Stimulated activated CD4-positive, alpha-beta T cell treated with anti-CD3 and anti-CD28 coated beads, TNF-alpha, amount 100 ng/mL, for 4 hours (primary cell): ENCODE results near the gene TAMM41.
"Not testable (repeated sequence)": the region's sequence is repeated elsewhere in the genome, so short reads cannot be mapped to it uniquely, and the experiment has no call there.

Experiments used
- DNase-seq, 3 experiments: peaks; one replicate each; pipeline ENCODE4 v3.0.0-alpha.2; 2020; ENCODE audit warnings: low read depth in 3 of 3

Gene TAMM41

GRCh38 chr3:11764931-11765363, 81.7 kb downstream of the TAMM41 start:
- no peak for DNase-seq

DNA sequence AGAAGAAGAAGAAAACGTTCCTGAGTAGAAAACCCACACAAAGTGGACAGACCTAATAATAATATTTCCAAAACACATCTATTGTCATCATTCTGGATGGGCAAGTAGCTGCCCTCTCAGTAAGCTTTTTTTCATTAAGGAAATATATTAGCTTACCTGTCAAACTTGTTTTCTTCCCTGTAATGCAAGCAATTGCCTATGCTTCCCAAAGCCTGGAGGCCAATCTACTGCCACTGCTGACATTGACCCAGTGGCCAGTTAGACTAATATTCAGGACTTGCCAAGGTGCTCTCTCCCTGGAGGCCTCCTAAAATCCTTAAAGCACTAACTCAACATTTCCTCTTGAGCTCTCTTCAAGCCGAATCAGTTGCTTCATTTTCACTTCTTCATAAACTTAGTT, 86.7 kb downstream of the TAMM41 start:
- DNase-seq = no peak

GRCh38 chr3:11757929-11758328, 88.8 kb downstream of the TAMM41 start:
- DNase-seq = no peak

DNA sequence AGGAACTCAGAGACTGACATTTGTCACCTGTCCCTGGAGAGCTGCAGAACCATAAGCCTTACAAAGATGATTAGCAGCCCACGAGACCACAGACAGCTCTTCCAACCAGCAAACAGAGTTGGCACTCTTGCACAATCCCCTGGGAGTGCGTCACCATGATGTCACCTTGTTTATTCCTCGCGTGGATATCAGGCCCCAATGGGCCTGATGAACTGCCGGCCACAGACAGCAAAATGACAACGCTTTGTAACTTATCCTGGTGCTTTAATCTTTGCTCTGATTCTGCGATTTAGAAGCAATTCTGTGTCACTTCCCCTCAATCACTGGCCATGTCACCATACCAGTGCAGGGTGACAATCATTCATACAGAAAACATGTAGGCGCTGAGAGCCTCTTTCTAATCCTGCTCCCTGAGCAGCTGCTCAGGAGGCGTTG, 89.2 kb downstream of the TAMM41 start:
- DNase-seq = no peak

- no peak for DNase-seq
These were observed 91.4 kb downstream of the TAMM41 start for GRCh38 chr3:11755276-11755675.

DNA sequence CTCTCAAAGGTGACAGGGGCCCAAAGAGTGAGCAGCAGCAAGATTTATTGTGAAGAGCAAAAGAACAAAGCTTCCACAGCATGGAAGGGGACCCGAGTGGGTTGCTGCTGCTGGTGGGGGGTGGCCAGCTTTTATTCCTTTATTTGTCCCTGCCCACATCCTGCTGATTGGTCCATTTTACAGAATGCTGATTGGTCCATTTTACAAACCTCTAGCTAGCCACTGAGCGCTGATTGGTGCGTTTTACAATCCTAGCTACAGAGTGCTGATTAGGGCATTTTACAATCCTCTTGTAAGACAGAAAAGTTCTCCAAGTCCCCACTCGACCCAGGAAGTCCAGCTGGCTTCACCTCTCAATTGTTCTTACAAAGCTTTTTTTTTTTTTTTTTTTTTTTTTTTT, 94.4 kb downstream of the TAMM41 start:
- not testable (repeated sequence) for DNase-seq

DNA sequence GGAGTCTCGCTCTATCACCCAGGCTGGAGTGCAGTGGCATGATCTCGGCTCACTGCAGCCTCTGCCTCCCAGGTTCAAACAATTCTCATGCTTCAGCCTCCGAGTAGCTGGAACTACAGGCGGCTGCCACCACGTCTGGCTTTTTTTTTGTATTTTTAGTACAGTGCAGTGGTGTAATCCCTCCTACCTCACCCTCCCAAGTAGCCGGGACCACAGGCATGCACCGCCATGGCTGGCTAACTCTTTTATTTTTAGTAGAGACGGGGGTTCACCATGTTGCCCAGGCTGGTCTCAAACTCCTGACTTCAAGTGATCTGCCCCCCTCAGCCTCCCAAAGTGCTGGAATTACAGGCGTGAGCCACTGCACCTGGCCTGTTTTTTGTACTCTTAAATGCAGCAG, 98.4 kb downstream of the TAMM41 start:
- DNase-seq = not testable (repeated sequence)
